RWPE1 (cell line): Measurements from ENCODE around the gene RNF227.

Experiments used
- CTCF ChIA-PET: fragments of 350-600 bp; sonication (Branson Sonifier 250); formaldehyde crosslinking; extraction: SDS; loops from one replicate; lab custom pipeline; 2021; lab: Yijun Ruan, JAX
- POLR2A ChIA-PET: fragments of 400-600 bp; formaldehyde crosslinking; extraction: SDS; loops from one replicate; lab custom pipeline; 2020; ENCODE audit warnings: antibody characterized with exemption; ENCODE audit not compliant: low non-redundant PET; lab: Yijun Ruan, JAX
- DNase-seq: peaks from one replicate; pipeline ENCODE4 v3.0.0; 2012; ENCODE audit warnings: low spot score
- H3K27ac ChIP-seq: fragments of 450-650 bp; 2 replicates; pipeline ENCODE4 v1.5.1; 2017
- CTCF ChIP-seq: fragments of 450-650 bp; conservative IDR thresholded peaks from 2 replicates; pipeline ENCODE4 v1.5.1; 2017; ENCODE audit warnings: low read depth, mild to moderate bottlenecking

Gene RNF227

GRCh38 chr17:7951143-7951792 lies 35.2 kb upstream of the RNF227 start:
- H3K27ac ChIP-seq, result no peak overlapping the region
- no peak for DNase-seq
- TF ChIP-seq CTCF, result no peak
- ChIA-PET POLR2A (no interaction called here), CTCF (no interaction called here)

GRCh38 chr17:7950578-7950977 lies 34.5 kb upstream of the RNF227 start:
- H3K27ac ChIP-seq, result no peak overlapping the region
- TF ChIP-seq CTCF, result no peak

GRCh38 chr17:7947651-7948050 lies 31.6 kb upstream of the RNF227 start:
- DNase-seq, result no peak
- CTCF ChIA-PET, result interaction anchor here (0.7 to 1.2 kb wide), 4 partner anchors 12 to 1077 kb away, joined by 3 to 5 read pairs (median 4); no protein-coding TSS in a partner anchor
- H3K27ac ChIP-seq, result no peak overlapping the region
- POLR2A ChIA-PET, result no interaction called here
- TF ChIP-seq CTCF, result no peak

More at GRCh38 chr17:7950578-7950977, 34.5 kb upstream of the RNF227 start:
- ChIA-PET CTCF (no interaction called here), POLR2A (no interaction called here)
- DNase-seq, result no peak

- no peak overlapping the region for H3K27ac ChIP-seq
- TF ChIP-seq CTCF, result no peak
- ChIA-PET CTCF (no interaction called here), POLR2A (interaction anchor here (0.6 kb wide), 1 partner anchor 12 kb away, joined by 4 read pairs; no protein-coding TSS in a partner anchor)
- no peak for DNase-seq
Measured at GRCh38 chr17:7946441-7946840, 30.4 kb upstream of the RNF227 start.

- no peak for DNase-seq
- H3K27ac ChIP-seq, result no peak overlapping the region
- no peak for TF ChIP-seq CTCF
- POLR2A ChIA-PET, result no interaction called here
- CTCF ChIA-PET, result no interaction called here
Measured at GRCh38 chr17:7945651-7946050, 29.6 kb upstream of the RNF227 start.

- POLR2A ChIA-PET, result interaction anchor here (0.6 to 0.9 kb wide), 2 partner anchors 12 to 293 kb away, joined by 3 to 4 read pairs; no protein-coding TSS in a partner anchor
- no peak overlapping the region for H3K27ac ChIP-seq
- CTCF ChIA-PET, result interaction anchor here (0.9 to 1.6 kb wide), 2 partner anchors 11 to 97 kb away, joined by 3 to 6 read pairs; no protein-coding TSS in a partner anchor
- TF ChIP-seq CTCF, result no peak
- DNase-seq, result no peak
Measured at GRCh38 chr17:7944326-7944725, 28.2 kb upstream of the RNF227 start.
